Stimulated activated CD4-positive, alpha-beta T cell treated with anti-CD3 and anti-CD28 coated beads, Interleukin-12 subunit alpha, Interleukin-12 subunit beta, amount 100 ng/mL, for 24 hours (primary cell): ENCODE results near the gene NUP210L.
"Not testable (repeated sequence)": the region's sequence is repeated elsewhere in the genome, so short reads cannot be mapped to it uniquely, and the experiment has no call there.

ENCODE experiments used
- DNase-seq, 2 experiments: peaks; one replicate each; pipeline ENCODE4 v3.0.0-alpha.2; 2020; ENCODE audit warnings: low read depth in 2 of 2

NUP210L gene

DNA sequence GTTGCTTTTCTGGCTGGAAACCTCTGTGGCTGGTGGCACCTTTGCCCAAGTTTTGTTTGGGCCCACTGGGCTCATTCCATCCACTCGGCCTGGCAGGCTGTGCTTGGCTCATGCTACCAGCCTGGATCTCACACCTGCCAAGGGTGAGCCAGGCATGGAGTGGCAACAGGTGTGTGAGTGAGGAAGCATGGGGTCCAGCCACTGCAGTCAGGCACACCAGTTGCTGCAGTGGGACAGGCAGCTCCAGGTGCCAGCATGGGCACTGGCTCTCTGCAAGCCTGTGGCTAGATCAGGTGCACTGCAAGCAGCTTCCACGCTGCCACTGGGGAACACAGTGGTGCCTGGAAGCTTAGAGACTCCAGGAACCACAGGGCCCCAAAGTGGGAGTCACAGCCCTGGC, 57.0 kb downstream of the NUP210L start:
- no peak for DNase-seq

DNA sequence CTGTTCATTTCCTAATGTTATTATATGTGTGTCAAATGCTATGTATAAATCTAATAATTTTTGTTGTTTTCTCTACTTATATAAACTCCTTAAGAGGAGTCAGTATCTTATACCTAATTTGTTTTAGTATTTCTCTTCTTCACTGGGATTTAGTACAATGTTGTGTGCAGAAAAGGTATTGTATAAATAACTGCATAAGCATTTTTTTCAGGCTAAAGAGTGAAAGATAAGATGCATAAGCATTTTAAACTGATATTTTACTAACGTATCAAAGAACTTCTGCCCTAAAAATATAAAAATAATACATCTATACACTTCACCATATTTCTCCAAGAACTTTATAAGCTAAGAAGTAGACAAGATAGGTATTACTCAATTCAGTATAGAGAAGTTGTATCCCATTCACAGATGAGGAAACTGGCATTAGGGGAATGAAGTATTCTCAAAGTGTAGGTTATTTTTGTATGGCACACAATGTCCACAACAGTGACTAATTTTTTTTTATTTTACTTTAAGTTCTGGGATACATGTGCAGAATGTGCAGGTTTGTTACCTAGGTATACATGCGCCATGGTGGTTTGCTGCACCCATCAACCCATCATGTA, 59.3 kb downstream of the NUP210L start:
- DNase-seq, result no peak

DNA sequence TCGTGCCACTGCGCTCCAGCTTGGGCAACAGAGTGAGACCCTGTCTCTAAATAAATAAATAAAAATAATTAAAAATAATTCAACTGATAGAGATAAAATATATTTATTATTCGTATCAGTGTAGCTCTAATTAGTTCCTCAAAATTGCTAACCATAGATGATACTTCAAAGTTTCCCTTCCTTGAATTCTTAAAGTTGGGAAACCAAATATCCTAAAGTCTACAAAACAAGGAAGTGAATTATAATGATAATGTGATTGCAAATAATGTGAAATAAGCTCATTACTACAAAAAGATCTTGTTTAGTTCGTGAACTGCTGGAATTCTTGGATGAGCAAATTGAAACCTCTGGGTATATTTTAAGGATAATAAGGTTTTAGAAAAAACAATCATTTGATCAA, 60.5 kb downstream of the NUP210L start:
- no peak for DNase-seq

DNA sequence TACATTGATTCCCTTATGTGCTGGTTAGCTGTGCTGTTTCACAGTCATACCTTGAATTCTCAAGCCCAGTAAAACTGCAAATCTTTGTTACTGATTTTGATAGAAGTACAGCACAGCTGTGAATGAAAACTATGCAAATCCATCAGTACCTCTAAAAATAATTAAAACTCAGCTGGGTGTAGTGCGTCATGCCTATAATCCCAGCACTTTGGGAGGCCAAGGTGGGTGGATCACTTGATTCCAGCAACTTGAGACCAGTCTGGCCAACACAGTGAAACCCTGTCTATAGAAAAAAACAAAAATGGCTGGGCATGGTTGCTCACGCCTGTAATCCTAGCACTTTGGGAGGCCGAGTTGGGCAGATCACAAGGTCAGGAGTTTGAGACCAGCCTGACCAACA, 61.2 kb downstream of the NUP210L start:
- DNase-seq, result no peak

DNA sequence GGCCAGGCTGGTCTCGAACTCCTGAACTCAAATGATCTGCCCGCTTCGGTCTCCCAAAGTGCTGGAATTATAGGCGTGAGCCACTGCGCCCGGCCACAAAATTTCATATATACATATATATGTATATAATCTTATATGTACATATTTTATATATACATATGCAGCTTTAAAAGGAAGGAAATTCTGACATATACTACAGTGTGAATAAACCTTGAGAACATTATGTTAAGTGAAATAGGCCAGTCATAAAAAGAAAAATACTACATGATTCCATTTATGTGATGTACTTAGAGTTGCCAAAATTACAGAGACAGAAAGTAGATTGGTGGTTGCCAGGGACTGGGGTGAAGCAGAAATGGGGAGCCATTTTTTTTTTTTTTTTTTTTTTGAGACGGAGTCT, 63.2 kb downstream of the NUP210L start:
- no peak for DNase-seq

DNA sequence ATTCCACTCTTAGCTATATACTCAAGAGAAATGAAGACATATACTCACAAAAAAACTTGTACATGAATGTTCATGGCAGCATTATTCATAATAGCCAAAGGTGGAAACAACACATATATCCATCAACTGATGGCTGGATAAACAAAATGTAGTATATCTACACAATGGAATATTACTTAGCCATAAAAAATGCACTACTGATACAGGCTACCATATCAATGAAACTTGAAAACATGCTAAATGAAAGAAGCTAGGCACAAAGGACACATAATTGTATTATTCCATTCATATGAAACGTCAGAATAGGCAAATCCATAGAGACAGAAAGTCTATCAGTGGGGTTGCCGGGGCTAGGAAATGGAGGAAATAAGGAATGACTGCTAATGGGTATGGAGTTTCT, 67.3 kb downstream of the NUP210L start:
- DNase-seq, result no peak

DNA sequence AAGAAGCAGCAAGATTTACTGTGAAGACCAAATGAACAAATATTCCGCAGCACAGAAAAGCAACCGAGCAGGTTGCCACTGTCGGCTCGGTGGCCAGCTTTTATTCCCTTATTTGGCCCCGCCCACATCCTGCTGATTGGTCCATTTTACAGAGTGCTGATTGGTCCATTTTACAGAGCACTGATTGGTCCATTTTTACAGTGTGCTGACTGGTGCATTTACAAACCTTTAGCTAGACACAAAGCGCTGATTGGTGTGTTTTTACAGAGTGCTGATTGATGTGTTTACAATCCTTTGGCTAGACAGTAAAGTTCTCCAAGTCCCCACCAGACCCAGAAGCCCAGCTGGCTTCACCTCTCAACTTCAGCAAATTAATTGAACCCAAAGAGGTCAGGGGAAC, 71.8 kb downstream of the NUP210L start:
- not testable (repeated sequence) for DNase-seq

DNA sequence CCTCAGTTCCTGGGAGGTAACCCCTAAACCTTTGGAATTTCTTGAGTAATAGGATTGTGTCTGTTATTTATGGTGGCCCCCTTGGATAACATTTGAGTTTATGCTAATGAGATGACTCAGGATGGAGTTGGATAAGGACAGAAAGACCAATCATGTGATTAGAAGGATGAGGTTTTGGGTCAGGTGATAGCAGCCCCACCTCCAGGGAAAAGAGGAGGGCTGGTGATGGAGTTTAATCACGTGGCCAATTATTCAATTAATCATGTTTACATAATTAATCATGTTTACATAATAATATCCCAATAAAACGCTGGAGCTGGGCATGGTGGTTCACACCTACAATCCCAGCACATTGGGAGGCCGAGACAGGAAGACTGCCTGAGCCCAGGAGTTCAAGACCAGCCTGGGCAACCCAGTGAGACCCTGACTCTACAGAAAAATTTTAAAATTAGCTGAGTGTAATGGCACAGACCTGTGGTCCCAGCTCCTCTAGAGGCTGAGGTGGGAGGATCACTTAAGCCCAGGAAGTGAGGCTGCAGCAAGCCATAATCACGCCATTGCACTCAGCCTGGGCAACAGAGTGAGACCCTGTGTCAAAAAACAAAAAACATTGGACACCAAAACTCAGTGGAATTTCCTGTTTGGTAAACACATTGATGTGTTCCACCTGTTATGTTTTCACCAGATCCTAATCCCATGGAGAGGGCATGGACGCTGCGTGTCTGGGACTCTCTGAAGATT, 73.3 kb downstream of the NUP210L start:
- no peak for DNase-seq

DNA sequence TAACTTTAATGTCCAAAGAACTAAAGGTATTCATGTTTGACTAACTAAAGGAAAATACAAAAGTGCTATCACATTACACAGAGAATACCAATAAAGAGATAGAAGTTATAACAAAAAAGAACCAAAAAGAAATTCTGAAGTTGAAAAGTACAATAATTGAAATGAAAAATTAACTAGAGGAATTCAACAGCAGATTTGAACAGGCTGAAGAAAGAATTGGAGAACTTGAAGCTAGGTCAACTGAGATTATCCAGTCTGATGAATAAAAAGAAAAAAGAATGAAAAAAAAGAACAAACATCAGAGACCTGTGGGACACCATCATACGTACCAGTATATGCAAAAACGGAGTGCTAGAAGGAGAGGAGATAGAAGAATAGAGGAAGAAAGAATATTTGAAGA, 78.5 kb downstream of the NUP210L start:
- DNase-seq, result no peak

DNA sequence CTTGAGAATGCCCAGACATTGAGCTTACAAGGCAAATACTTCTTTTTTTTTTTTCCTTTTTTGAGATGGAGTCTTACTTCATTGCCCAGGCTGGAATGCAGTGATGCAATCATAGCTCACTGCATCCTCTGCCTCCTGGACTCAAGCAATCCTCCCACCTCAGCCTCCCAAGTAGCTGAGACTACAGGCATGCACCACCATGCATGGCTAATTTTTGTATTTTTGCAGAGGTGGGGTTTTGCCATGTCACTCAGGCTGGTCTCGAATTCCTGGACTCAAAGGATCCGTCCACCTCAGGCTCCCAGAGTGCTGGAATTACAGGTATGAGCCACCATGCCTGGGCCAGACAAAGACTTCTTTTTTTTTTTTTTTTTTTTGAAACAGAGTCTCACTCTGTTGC, 79.1 kb downstream of the NUP210L start:
- no peak for DNase-seq

DNA sequence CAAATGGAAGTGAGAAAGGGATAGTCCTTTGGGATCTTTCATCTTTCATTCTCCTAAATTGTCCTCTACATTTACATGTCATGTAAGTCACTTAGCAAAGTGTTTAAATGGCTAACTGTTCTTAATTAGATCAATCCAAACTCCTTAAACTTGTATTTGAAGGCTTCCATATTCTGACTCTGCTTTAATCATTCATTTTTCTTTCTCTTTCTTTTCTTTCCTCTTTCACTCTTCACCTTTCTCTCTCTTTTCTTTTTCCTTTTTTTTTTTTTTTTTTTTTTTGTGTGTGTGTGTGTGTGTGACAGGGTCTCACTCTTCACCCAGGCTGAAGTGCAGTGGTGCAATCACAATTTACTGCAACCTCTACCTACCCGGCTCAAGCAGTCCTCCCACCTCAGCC, 92.6 kb downstream of the NUP210L start:
- no peak for DNase-seq

DNA sequence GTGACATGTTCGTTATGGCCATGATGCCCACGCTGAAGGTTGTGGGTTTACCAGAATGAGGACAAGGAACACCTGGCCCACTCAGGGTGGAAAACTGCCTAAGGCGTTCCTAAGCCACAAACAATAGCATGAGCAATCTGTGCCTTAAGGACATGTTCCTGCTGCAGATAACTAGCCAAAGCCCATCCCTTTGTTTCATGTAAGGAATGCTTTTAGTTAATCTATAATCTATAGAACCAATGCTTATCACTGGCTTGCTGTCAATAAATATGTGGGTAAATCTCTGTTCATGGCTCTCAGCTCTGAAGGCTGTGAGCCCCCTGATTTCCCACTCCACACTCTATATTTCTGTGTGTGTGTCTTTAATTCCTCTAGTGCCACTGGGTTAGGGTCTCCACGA, 107.4 kb downstream of the NUP210L start:
- DNase-seq, result not testable (repeated sequence)

DNA sequence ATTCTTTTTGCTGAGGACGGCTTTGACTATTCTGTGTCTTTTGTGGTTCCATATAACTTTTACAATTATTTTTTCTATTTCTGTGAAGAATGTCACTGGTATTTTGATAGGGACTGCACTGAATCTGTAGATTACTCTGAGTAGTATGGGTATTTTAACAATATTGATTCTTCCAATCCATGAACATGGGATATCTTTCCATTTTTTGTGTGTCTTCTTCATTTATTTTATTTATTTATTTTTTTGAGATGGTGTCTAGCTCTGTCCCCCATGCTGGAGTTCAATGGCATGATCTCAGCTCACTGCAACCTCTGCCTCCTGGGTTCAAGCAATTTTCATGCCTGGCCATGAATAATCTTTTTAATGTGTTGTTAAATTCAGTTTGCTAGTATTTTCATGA, 121.2 kb downstream of the NUP210L start:
- DNase-seq, result not testable (repeated sequence)

DNA sequence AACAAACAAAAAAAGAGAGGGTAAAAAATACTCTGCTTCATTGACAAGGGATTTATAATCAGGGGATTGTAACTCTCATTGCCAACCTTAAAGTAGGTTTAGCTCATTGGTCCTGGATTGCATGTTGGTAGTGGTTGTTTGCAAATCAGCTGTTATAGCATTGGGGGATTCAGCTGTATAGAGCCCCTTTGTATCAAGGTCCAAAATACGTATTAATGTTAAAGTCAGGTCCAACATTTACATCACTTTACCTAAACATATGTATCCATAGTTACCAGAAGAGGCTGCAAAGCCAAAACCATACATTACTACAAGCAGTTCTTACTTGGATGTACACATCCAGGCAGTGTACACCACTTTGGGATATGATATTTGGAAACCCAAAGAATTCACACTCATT, 134.9 kb downstream of the NUP210L start:
- DNase-seq, result no peak

DNA sequence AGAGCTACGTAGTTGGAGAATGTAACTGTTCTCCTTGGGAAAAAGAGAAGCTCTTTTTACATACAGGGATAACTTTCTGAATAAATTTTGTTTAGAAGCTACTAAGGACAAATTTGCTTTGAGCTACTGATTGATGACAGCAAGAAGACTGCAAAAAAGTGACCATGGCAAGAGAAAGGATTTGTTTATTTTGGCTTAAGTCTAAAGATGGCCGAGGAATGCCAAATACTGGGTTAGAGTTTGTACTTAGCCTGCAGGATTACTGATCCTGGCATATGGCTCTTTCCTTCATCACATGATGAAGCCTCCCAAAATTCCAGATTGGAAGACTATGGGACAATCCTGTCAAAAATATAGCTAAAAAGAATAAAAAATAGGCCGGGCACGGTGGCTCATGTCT, 135.6 kb downstream of the NUP210L start:
- DNase-seq, result no peak

DNA sequence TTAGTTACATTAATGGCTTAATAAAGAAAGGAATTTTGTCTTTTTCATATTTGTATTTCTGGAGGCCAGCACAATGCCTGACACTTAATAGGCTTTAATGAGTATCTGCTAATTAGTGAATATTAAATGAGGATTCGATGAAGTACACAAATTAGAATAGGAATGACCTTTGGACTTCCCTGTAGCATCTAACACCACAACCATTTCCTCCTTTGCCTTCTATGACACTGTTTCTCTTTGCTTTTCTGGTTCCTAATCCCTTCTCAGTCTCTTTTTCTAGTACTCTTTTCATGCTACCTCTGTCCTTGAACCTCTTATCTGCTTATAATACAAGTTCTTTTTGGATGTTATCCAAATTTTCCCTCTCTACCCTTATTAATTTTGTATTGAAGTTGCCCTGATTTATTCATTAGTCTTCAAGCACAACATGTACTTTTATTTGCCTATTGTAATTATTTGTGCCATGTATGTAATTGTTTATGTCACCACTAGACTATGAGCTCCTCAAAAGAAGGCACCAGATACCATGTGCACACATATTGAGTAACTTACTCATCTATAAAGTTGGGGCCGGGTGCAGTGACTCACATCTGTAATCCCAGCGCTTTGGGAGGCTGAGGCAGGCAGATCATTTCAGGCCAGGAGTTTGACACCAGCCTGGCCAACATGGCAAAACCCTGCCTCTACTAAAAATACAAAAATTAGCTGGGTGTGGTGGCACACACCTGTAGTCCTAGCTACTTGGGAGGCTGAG, 140.5 kb downstream of the NUP210L start:
- no peak for DNase-seq

DNA sequence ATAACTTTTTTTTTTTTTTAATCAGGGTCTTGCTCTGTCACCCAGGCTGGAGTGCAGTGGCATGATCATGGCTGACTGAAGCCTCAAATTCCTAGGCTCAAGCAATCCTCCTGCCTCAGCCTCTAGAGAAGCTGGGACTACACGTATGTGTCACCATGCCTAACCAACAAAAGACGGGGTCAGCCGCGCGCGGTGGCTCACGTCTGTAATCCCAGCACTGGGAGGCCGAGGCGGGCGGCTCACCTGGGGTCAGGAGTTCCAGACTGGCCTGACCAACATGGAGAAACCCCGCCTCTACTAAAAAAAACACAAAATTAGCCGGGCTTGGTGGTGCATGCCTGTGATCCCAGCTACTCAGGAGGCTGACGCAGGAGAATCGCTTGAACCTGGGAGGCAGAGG, 142.3 kb downstream of the NUP210L start:
- DNase-seq, result not testable (repeated sequence)

DNA sequence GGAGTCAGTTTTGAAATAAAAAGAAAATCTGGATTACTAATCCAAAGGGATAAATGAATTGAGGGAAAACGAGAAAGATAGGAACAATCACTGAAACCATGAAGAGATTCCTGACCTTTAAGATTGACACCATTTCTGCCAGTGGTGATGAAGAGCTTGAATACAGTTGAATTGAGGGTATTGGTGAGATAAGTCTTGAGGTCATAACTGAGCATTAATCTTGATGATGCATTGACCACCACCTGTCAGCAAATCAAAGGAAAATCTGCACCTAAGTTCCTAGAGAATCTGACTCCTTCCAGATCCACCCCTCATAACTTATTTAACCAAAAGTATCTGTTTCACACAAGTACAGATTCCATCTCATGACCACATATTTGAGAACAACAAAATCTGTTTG, 142.7 kb downstream of the NUP210L start:
- DNase-seq, result no peak

DNA sequence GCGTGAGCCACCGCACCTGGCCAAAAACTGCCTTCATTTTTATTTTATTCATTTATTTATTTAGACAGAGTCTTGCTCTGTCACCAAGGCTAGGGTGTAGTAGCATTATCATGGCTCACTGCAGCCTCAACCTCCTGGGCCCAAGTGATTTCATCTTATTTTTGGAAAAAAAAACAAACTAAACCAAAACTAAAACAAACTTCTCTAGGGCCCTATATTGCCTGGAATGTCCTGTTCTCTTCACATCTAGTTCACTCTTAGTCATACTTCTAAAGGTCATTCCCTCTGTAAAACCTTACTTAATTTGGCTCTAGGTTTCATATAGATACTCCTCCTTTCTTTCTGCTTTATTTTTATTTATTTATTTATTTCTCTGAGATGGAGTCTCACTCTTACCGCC, 148.7 kb downstream of the NUP210L start:
- DNase-seq, result no peak

DNA sequence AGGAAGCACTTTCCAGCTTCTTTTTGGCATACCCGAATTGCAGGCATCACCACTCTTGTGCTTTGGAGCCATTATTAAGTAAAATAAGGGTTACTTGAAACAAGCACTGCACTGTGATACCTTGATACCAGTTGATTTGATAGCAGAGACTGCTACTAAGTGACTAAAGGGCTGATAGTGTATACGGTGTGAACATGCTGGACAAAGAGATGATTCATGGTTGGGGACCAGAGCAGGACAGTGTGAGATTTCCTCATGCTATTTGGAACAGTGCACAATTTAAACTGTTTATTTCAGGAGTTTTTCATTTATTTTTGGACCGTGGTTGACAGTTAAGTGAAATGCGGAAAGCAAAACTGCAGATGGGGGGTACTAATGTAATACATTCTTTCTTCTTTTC, 154.5 kb downstream of the NUP210L start:
- DNase-seq, result no peak

DNA sequence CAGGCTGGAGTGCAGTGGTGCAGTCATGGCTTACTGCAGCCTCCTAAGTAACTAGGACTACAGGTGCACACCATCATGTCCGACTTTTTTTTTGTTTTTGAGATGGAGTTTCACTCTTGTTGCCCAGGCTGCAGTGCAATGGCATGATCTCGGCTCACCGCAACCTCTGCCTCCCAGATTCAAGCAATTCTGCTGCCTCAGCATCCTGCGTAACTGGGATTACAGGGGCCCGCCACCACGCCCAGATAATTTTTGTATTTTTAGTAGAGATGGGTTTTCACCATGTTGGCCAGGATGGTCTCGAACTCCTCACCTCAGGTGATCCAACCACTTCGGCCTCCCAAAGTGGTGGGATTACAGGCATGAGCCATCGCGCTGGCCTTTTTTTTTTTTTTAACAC, 158.0 kb downstream of the NUP210L start:
- not testable (repeated sequence) for DNase-seq

DNA sequence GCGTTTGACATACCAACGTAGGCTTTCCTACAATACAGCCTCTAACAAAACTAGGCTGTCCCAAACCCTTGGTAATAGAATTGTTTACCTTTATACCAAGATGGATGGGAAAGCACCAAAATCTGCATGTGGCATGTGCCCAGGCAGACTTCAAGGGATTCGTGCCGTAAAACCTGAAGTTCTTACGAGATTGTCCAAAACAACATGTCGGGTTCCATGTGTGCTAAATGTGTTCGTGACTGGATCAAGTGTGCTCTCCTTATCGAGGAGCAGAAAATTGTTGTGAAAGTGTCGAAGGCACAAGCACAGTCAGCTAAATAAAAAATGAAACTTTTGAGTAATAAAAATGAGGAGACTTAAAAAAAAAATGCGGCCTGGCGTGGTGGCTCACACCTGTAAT, 159.2 kb downstream of the NUP210L start:
- no peak for DNase-seq

DNA sequence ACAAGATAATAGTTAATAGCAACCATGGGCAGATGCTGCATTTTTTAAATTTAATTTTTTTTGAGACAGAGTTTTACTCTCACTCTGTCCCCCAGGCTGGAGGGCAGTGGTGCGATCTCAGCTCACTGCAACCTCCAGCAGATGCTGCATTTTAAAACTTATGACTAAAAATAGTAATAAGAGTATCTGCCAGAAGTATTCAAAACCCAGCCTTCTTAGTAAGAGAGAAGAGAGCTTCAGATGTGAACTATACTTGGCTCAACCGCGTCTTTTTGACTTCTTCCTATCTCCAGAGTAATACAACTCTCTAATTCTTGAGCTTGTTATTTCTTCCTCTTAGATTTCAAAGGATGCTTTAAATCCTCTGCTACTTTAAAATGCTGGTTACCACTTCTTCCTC, 159.7 kb downstream of the NUP210L start:
- DNase-seq, result no peak
